HUES48 (cell line): ENCODE results near the gene SCAMP2.

Experiments
- H3K27ac ChIP-seq: one replicate; pipeline ENCODE4 v1.7.0; 2013; ENCODE audit warnings: low read depth, low read length, inconsistent platforms
- H3K27me3 ChIP-seq: 2 replicates; pipeline ENCODE4 v1.6.1; 2013; ENCODE audit warnings: mild to moderate bottlenecking, low read length; ENCODE audit not compliant: control insufficient read depth, insufficient read depth
- H3K36me3 ChIP-seq: 2 replicates; pipeline ENCODE4 v1.6.1; 2013; ENCODE audit warnings: low read length; ENCODE audit not compliant: control insufficient read depth, insufficient read depth
- H3K4me1 ChIP-seq: 2 replicates; pipeline ENCODE4 v1.6.1; 2013; ENCODE audit warnings: mild to moderate bottlenecking, low read length; ENCODE audit not compliant: control insufficient read depth, insufficient read depth
- H3K4me3 ChIP-seq: 2 replicates; pipeline ENCODE4 v1.5.1; 2013; ENCODE audit warnings: mild to moderate bottlenecking, low read depth, low read length
- H3K9ac ChIP-seq: 2 replicates; pipeline ENCODE4 v1.6.1; 2013; ENCODE audit warnings: mild to moderate bottlenecking, low read depth, low read length, moderate library complexity
- H3K9me3 ChIP-seq: 2 replicates; pipeline ENCODE4 v1.6.1; 2013; ENCODE audit warnings: low read length; ENCODE audit not compliant: control insufficient read depth, insufficient read depth

Gene SCAMP2

GRCh38 chr15:74857671-74858368 lies 15.3 kb downstream of the SCAMP2 start:
- peaks cover 14% of the 10 kb centered on the region for H3K36me3 ChIP-seq
- H3K27ac ChIP-seq: no peak overlapping the region
- no peak overlapping the region for H3K4me3 ChIP-seq
- H3K9me3 ChIP-seq: no peaks in the 10 kb centered on the region
- H3K27me3 ChIP-seq: no peaks in the 10 kb centered on the region
- no peaks in the 10 kb centered on the region for H3K4me1 ChIP-seq
- no peak overlapping the region for H3K9ac ChIP-seq

GRCh38 chr15:74857082-74857655 lies 16.0 kb downstream of the SCAMP2 start:
- Histone ChIP-seq H3K4me3 (no peak overlapping the region), H3K36me3 (peaks cover 20% of the 10 kb centered on the region), H3K9ac (no peak overlapping the region), H3K27ac (no peak overlapping the region), H3K9me3 (no peaks in the 10 kb centered on the region), H3K27me3 (no peaks in the 10 kb centered on the region), H3K4me1 (no peaks in the 10 kb centered on the region)

GRCh38 chr15:74856537-74856936 lies 16.6 kb downstream of the SCAMP2 start:
- Histone ChIP-seq H3K4me3 (no peak overlapping the region), H3K9ac (no peak overlapping the region), H3K4me1 (no peaks in the 10 kb centered on the region), H3K27me3 (no peaks in the 10 kb centered on the region), H3K27ac (no peak overlapping the region), H3K9me3 (no peaks in the 10 kb centered on the region), H3K36me3 (peaks cover 27% of the 10 kb centered on the region)

GRCh38 chr15:74855857-74856256 lies 17.3 kb downstream of the SCAMP2 start:
- Histone ChIP-seq H3K4me3 (no peak overlapping the region), H3K4me1 (no peaks in the 10 kb centered on the region), H3K27me3 (no peaks in the 10 kb centered on the region), H3K9ac (no peak overlapping the region), H3K9me3 (no peaks in the 10 kb centered on the region), H3K27ac (no peak overlapping the region), H3K36me3 (peaks cover 34% of the 10 kb centered on the region)

GRCh38 chr15:74854453-74855022 lies 18.6 kb downstream of the SCAMP2 start:
- Histone ChIP-seq H3K4me1 (no peaks in the 10 kb centered on the region), H3K4me3 (no peak overlapping the region), H3K9me3 (no peaks in the 10 kb centered on the region), H3K36me3 (peaks cover 46% of the 10 kb centered on the region), H3K27me3 (no peaks in the 10 kb centered on the region), H3K27ac (no peak overlapping the region), H3K9ac (no peak overlapping the region)

GRCh38 chr15:74851960-74852359 lies 21.2 kb downstream of the SCAMP2 start:
- H3K9ac ChIP-seq: no peak overlapping the region
- H3K27me3 ChIP-seq: no peaks in the 10 kb centered on the region
- no peaks in the 10 kb centered on the region for H3K4me1 ChIP-seq
- peaks cover 63% of the 10 kb centered on the region for H3K36me3 ChIP-seq
- no peak overlapping the region for H3K4me3 ChIP-seq
- no peak overlapping the region for H3K27ac ChIP-seq
- no peaks in the 10 kb centered on the region for H3K9me3 ChIP-seq

GRCh38 chr15:74850393-74850792 lies 22.8 kb downstream of the SCAMP2 start:
- H3K4me3 ChIP-seq: no peak overlapping the region
- no peaks in the 10 kb centered on the region for H3K9me3 ChIP-seq
- H3K27me3 ChIP-seq: no peaks in the 10 kb centered on the region
- no peak overlapping the region for H3K27ac ChIP-seq
- H3K36me3 ChIP-seq: peaks cover 66% of the 10 kb centered on the region
- no peak overlapping the region for H3K9ac ChIP-seq
- no peaks in the 10 kb centered on the region for H3K4me1 ChIP-seq

GRCh38 chr15:74847432-74847831 lies 25.7 kb downstream of the SCAMP2 start:
- no peak overlapping the region for H3K9ac ChIP-seq
- H3K36me3 ChIP-seq: peaks cover 59% of the 10 kb centered on the region
- H3K4me1 ChIP-seq: peaks cover 4% of the 10 kb centered on the region; the same call in 1 of the 2 replicates
- no peaks in the 10 kb centered on the region for H3K9me3 ChIP-seq
- no peaks in the 10 kb centered on the region for H3K27me3 ChIP-seq
- no peak overlapping the region for H3K4me3 ChIP-seq
- H3K27ac ChIP-seq: no peak overlapping the region

GRCh38 chr15:74845581-74845980 lies 27.6 kb downstream of the SCAMP2 start:
- H3K27ac ChIP-seq: no peak overlapping the region
- no peak overlapping the region for H3K9ac ChIP-seq
- H3K4me3 ChIP-seq: no peak overlapping the region

GRCh38 chr15:74845208-74845568 lies 28.0 kb downstream of the SCAMP2 start:
- Histone ChIP-seq H3K4me1 (peaks cover 7% of the 10 kb centered on the region; the same call in 1 of the 2 replicates), H3K9ac (no peak overlapping the region), H3K27me3 (no peaks in the 10 kb centered on the region), H3K27ac (no peak overlapping the region), H3K36me3 (peaks cover 45% of the 10 kb centered on the region), H3K9me3 (no peaks in the 10 kb centered on the region), H3K4me3 (no peak overlapping the region)

More at GRCh38 chr15:74845581-74845980, 27.6 kb downstream of the SCAMP2 start:
- Histone ChIP-seq H3K4me1 (peaks cover 7% of the 10 kb centered on the region; the same call in 1 of the 2 replicates), H3K9me3 (no peaks in the 10 kb centered on the region), H3K36me3 (peaks cover 49% of the 10 kb centered on the region), H3K27me3 (no peaks in the 10 kb centered on the region)
